NCI-H345 (cell line): ENCODE measurements around the gene PPM1B.
"Not testable (repeated sequence)": the region's sequence is repeated elsewhere in the genome, so short reads cannot be mapped to it uniquely, and the experiment has no call there.

ENCODE experiments used
- DNase-seq: peaks from one replicate; lab custom pipeline; 2025; lab: John Stamatoyannopoulos, UW

PPM1B gene

DNA sequence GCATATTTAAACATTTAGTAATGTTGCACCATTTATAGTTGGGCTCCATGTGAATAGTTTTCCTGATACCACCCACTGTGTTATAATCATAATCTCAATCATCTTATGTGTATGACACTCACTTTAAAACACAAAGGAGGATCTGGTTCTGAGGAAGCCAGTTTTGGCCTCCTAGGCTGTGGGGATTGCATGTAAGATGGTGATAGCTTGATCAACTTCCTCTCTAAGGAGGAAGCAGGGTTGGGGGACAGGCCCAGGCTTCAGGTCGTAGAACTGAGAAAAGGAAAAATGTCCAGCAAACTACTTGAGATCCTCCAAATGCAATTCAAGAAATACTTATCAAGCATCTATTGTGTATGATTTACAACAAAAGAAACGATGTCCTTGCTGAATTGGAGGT, 4.9 kb upstream of the PPM1B start:
- no peak for DNase-seq

GRCh38 chr2:44164617-44165016, 4.1 kb upstream of the PPM1B start:
- no peak for DNase-seq

GRCh38 chr2:44166096-44166495, 2.6 kb upstream of the PPM1B start:
- no peak for DNase-seq

- DNase-seq = no peak
Observed at GRCh38 chr2:44167311-44167907, 1.3 kb upstream of the PPM1B start.

GRCh38 chr2:44167908-44168680, 581 bp upstream of the PPM1B start:
- DNase-seq = peak; percentile 100

DNA sequence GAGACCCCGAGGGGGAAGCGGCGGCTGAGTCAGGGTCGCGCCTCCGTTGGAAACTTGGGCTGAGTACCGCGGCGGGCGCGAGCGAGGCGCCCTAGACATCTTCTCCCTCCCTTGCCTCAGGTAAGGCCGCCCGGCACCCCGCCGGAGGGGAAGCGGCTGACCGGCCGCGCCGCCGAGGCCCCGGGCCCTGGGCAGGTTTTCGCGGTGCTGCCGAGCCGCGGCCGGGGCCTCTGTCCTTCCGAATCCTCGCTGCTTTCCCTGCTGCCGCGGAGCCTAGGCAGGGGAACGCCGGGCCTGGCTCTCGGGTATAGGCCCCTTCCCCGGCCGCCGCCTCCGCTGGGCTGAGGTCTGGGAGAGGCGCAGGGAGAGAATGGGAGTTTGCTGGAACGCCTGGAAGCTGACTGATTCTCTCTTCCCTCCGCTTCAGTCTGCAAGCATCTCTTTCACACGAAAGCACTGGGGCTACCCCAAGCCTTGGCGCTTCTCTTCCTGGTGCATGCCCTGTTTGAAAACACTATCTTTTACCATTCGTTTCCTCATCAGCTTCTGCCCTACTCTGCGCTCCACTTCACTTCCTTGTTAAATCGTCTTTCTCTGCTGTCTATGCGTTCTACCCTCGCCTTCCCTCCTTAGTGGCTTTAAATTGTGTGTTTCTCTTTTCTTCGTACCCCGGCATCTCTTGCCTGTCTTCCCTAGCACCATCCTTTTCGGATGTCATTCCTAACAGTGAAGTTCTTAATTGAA, 652 bp downstream of the PPM1B start:
- peak; percentile 33 for DNase-seq

GRCh38 chr2:44170311-44170717, 1.6 kb downstream of the PPM1B start:
- no peak for DNase-seq

- DNase-seq = no peak
Observed at GRCh38 chr2:44171018-44171417, 2.3 kb downstream of the PPM1B start.

- DNase-seq = not testable (repeated sequence)
Observed at GRCh38 chr2:44171442-44171841, 2.8 kb downstream of the PPM1B start.

GRCh38 chr2:44172576-44172975, 3.9 kb downstream of the PPM1B start:
- no peak for DNase-seq

- DNase-seq = no peak
Observed at GRCh38 chr2:44178950-44179349, 10.3 kb downstream of the PPM1B start.

DNA sequence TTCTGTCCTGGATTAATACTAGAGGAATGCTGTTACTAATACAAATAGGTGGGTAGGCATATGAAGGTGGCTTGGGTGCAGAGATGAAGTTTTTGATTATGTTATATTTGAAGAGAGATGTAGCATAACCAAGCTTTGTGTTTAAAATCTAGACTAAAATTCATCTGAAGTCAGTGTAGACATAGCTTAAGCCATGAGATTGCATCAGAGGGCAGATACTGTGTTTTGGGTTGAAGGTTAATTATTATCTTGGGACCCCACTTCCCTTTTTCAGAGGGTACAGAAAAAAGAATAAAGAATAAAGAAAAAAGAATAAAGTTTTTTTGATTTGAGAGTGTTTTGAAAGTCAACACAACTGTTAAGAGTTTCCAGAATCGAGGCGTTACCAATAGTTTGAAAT, 13.0 kb downstream of the PPM1B start:
- no peak for DNase-seq

- no peak for DNase-seq
Observed at GRCh38 chr2:44184106-44184505, 15.4 kb downstream of the PPM1B start.

DNA sequence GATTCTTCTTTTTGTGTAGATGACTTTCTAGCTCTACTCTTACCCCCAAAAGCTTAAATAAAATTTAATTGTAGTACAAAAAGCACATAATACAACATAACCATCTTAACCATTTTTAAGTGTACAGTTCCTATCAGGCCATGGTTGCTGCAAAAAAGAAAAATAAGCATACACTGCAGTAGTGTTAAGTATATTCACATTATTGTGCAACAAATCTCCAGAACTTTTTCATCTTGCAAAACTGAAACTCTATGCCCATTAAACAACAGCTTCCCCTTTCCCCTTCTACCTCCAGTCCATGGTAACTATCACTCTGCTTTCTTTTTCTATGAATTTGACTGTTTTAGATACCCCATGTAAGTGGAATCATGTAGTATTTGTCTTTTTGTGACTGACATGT, 18.1 kb downstream of the PPM1B start:
- DNase-seq = no peak

GRCh38 chr2:44187251-44187650, 18.6 kb downstream of the PPM1B start:
- no peak for DNase-seq

DNA sequence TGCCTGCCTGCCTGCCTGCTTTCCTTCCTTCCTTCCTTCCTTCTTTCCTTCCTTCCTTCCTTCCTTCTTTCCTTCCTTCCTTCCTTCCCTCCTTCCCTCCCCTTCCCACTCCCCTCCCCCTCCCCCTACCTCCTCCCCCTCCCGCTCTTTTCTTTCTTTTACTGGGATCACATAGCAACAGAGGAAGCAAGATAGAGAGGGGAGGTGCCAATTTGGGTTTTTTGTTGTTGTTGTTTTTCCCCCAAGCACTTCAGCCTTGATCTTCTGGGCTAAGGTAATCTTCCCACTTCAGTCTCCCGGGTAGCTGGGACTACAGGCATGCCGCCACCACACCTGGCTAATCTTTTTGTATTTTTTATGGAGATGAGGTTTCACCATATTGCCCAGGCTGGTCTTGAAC, 20.0 kb downstream of the PPM1B start:
- no peak for DNase-seq

DNA sequence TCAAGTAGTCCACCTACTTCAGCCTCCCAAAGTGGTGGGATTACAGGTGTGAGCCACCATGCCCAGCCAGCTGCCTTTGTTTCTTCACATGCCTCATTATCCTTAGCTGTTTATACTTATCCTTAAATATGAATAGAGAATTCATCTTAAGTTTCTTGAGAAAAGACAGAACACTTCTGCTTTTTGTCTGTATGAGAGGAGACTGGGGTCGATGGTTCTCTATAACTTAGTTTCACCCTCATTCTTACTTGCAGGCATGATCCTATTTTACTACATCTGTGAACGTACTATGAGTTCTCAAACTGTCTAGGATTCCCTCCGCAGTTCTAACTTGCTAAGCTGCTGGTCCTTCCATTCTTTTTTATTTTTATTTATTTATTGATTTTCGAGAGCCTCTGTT, 20.4 kb downstream of the PPM1B start:
- no peak for DNase-seq

DNA sequence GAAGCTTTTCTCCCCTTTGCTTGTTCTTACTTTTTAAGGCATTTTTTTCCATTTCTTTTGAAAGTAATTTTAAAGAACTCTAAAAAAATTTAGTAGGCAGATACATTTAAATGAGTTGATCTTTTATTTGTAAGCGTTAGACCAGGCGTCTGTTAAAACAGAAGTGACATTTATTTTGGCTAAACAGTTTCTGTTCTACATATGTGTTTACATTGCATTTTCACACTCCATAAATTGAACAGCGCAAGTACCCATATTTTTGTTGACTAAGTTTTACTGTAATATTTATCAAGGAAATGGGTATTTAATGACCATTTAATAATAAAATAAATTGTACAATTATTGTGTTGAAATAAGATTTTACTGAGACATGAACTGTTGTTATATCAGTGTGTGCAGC, 21.9 kb downstream of the PPM1B start:
- no peak for DNase-seq

DNA sequence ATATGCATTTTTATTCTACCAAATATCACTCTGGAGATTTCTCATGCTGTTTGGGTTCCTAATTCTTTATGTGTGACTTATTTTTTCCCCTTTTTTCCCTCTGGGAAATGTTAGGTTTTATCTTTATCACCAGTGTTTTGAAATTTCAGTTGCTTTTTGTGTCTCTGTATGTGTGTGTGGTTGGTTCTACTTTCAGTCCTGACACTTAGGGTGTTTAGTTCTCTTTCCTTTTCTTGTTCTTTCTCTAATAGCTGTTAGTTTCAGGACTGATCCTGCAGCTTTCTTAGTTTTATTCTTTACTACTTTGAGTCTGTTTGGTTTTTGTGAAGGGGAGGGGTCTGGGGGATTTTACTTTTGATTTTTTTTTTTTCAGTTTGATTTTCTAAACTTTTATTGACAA, 23.1 kb downstream of the PPM1B start:
- no peak for DNase-seq

DNA sequence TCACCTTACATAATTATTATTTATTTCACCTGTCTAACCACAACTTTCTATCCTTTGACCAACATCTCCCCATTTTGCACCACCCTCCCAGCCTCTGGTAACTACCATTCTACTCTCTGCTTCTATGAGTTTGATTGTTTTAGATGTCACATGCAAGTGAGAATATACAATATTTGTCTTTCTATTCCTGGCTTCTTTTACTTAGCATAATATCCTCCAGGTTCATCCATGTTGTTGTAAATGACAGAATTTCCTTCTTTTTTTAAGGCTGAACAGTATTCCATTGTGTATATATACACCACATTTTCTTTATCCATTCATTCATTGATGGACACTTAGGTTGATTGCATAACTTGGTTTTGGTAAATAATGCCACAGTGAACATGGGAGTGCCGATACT, 24.0 kb downstream of the PPM1B start:
- no peak for DNase-seq

- no peak for DNase-seq
Observed at GRCh38 chr2:44195714-44196113, 27.0 kb downstream of the PPM1B start.

- DNase-seq = no peak
Observed at GRCh38 chr2:44197816-44198215, 29.1 kb downstream of the PPM1B start.

DNA sequence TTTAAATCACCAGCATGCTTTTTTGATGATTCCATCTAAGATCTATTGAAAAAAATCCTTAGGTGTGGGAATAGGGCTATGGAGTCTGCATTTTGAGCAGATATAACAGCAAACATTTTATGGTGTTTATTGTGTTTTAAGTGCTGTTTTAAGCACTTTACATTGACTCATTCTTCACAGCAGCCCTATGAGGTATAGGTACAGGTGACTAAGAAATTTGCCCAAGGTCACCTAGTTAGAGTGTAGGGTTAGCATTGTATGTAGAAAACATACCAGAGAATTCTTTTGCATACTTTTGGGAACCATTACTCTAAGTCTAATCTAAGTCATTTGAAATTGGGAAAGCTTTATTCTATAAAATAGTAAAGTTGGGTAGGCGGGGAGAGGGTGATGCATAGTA, 31.3 kb downstream of the PPM1B start:
- no peak for DNase-seq
